PFSK-1 (cell line): ENCODE measurements around the gene COQ8A.

Experiments used
- FOXP2 ChIP-seq: optimal IDR thresholded peaks from 2 replicates; pipeline ENCODE3; 2011; ENCODE audit warnings: borderline replicate concordance, control low read depth, inconsistent platforms; ENCODE audit not compliant: insufficient read depth; ENCODE audit errors: extremely low read length, extremely low read depth
- POLR2AphosphoS5 ChIP-seq: IDR thresholded peaks from 2 replicates; pipeline ENCODE4 v1.6.1; 2012; ENCODE audit warnings: low read depth, mild to moderate bottlenecking, control low read depth, low read length, moderate library complexity
- REST ChIP-seq, 2 experiments: IDR thresholded peaks; 2 replicates each; pipeline versions ENCODE4 v1.6.1 to v1.8.0; 2011 to 2012; ENCODE audit warnings: low read depth in 2 of 2, low read length in 2 of 2, control low read depth in 1 of 2, inconsistent platforms in 1 of 2, mild to moderate bottlenecking in 1 of 2, moderate library complexity in 1 of 2; ENCODE audit not compliant: insufficient read depth in 1 of 2
- SIN3A ChIP-seq: IDR thresholded peaks from 2 replicates; pipeline ENCODE4 v1.6.1; 2012; ENCODE audit warnings: mild to moderate bottlenecking, low read length, moderate library complexity, borderline replicate concordance; ENCODE audit not compliant: insufficient read depth
- TAF1 ChIP-seq: IDR thresholded peaks from 2 replicates; pipeline ENCODE4 v1.6.1; 2012; ENCODE audit warnings: low read length, control low read depth, borderline replicate concordance; ENCODE audit not compliant: insufficient read depth

Gene COQ8A

DNA sequence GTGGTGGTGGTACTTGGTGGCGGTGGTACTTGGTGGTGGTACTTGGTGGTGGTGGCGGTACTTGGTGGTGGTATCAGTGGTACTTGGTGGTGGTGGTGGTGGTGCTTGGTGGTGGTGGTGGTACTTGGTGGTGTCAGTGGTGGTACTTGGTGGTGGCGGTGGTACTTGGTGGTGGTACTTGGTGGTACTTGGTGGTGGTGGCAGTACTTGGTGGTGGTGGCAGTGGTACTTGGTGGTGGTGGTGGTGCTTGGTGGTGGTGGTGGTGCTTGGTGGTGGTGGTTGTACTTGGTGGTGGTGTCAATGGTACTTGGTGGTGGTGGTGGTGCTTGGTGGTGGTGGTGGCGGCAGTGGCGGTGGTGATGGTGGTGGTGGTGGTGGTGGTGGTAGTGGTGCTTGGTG lies 20.2 kb downstream of the COQ8A start:
- TF ChIP-seq POLR2AphosphoS5 (no peak), REST (IDR thresholded peaks at IDR 0.05; ENCODE audit: insufficient read depth in 1 of 2, low read depth in 2 of 2, low read length in 2 of 2) (no peak), TAF1 (no peak), FOXP2 (no peak), SIN3A (no peak)

DNA sequence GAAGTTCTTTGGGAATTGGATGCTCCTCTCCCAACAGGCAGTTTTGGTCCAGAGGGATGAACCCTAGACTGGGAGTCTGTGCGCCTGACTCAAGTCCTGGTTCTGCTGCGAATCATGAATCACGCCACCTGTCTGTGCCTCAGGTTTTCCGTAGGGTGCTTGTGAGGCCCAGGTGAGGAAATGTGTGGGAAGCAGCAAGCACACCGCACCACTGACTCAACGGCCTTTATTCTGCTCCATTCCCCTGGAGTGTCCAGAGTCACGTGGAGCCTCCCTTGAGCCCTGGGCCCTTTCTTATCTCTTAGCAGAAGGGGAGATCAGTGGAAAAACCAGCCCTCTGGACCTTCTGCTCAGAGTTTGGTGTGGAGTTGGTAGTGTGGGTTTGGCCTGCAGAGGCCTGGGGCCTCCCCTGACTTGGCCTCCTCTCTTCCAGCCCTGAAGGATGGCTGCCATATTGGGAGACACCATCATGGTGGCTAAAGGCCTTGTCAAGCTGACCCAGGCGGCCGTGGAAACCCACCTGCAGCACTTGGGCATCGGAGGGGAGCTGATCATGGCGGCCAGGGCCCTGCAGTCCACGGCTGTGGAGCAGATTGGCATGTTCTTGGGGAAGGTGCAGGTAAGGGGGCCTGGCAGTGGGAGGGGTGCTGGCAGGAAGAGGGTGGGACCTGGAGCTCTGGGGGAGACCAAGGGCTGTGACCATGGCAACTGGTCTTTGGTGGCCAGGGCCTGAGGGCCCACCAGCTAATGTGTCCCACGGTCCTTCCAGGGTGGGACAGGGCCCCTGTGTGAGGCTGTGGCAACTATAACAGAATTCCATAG lies 21.1 kb downstream of the COQ8A start:
- TF ChIP-seq SIN3A (no peak), TAF1 (no peak), REST (IDR thresholded peaks at IDR 0.05; ENCODE audit: insufficient read depth in 1 of 2, low read depth in 2 of 2, low read length in 2 of 2) (no peak), FOXP2 (no peak), POLR2AphosphoS5 (no peak)

DNA sequence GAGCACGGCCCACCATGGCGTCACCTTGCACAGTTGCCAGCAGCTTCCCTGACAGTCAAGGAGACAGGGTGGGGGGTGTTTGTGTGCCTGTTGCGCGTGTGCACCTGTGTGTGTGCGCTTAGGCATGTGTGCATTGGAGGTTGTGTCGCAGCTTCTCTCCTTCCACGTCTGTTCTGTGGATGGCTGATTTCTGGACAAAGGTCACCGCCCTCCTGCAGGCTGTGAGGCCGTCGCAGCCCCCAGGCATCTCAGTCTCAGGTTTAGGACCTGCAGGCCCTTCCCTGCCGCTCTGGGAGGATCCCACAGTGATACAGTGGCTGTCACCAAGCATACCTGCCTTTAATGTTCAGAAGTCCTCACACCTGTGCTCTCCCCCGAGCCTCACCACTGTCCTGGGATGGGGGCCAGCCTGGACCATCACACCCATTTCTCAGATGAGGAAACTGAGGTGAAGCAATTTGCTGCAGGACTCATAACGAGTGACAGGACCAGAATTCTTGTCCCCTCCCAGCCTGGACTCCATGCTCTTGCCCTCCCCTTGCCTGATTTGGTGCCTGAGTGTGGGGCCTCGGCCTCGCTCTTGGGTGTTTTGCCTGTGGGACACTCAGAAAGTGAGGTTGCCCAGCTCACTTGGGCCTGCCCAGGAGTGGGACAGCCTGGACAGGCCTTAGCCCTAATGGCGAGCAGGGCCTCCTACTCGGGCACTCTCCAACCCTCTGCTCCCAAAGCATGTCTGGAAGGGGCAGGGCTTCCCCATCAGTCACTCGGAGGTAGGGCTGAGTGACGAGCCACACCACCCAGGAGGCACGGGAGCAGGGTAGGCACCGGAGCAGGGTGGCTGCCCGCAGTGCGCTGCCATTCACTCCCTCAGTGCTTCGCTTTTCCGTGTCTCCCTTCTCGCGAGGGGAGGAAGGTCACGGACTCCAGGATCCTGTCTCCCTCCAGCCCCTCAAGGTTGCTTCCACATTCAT lies 22.6 kb downstream of the COQ8A start:
- TF ChIP-seq SIN3A: no peak
- TF ChIP-seq REST (IDR thresholded peaks at IDR 0.05; ENCODE audit: insufficient read depth in 1 of 2, low read depth in 2 of 2, low read length in 2 of 2): no peak
- no peak for TF ChIP-seq TAF1
- TF ChIP-seq POLR2AphosphoS5: no peak
- no peak for TF ChIP-seq FOXP2

DNA sequence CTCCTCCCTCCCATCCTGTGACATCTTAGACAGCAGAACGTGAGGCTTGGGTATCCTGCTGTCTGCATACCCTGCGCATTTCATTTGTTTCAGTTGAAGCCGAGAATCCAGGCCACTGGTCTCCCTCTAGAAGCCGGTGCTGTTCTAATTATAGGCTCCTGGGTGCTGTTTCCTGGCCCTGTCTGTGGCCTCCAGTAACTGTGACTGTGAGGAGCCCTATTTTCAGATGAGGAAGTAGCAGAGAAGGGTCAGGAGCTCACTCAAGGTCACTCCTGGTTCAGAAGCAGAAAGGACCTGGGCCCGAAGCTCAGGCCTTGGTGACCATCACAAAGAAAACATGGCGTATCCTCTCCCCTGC lies 24.0 kb downstream of the COQ8A start:
- TF ChIP-seq POLR2AphosphoS5 (no peak), FOXP2 (no peak), TAF1 (no peak), REST (IDR thresholded peaks at IDR 0.05; ENCODE audit: insufficient read depth in 1 of 2, low read depth in 2 of 2, low read length in 2 of 2) (no peak), SIN3A (no peak)
